Natural killer cell (primary cell): ENCODE measurements around the gene CCDC91. TPM values are rescaled to one million over a fixed set of nuclear protein-coding genes. Genes with fewer than 3 reads are reported as not detected.

ENCODE experiments used
- ATAC-seq, 3 donors: fragments of 150-1000 bp in 2 of 3; fragments of 200-7000 bp in 1 of 3; cut with Tn5 transposase; 1 replicate in 1 of 3; 2 replicates in 2 of 3; pipeline ENCODE4 v1.10.0; 2021; ENCODE audit warnings: mild to moderate bottlenecking in 2 of 3, moderate library complexity in 2 of 3
- DNase-seq, 2 donors: peaks; one replicate each; pipeline versions ENCODE4 v3.0.0 to v3.0.0-alpha.2; 2013 to 2021; ENCODE audit warnings: mixed read lengths in 1 of 2
- H3K27ac ChIP-seq: one replicate; pipeline ENCODE4 v1.5.1; 2013; ENCODE audit warnings: mild to moderate bottlenecking, low read length
- H3K27me3 ChIP-seq: one replicate; pipeline ENCODE4 v1.6.1; 2013; ENCODE audit warnings: low read length; ENCODE audit not compliant: control insufficient read depth, insufficient read depth
- H3K36me3 ChIP-seq: one replicate; pipeline ENCODE4 v1.6.1; 2013; ENCODE audit warnings: low read length; ENCODE audit not compliant: control insufficient read depth, insufficient read depth
- H3K4me1 ChIP-seq: one replicate; pipeline ENCODE4 v1.6.1; 2013; ENCODE audit warnings: low read length; ENCODE audit not compliant: control insufficient read depth, insufficient read depth
- H3K4me3 ChIP-seq: one replicate; pipeline ENCODE4 v1.5.1; 2013; ENCODE audit warnings: low read length
- H3K9me3 ChIP-seq: one replicate; pipeline ENCODE4 v1.6.1; 2013; ENCODE audit warnings: low read length; ENCODE audit not compliant: control insufficient read depth, insufficient read depth
- H3K27ac Mint-ChIP-seq, 2 donors: one replicate each; pipeline ENCODE4 v1.8.0; 2022; ENCODE audit warnings: mild to moderate bottlenecking in 2 of 2, mixed read lengths in 2 of 2, moderate library complexity in 1 of 2
- H3K27me3 Mint-ChIP-seq, 2 donors: one replicate each; pipeline ENCODE4 v1.8.0; 2022; ENCODE audit warnings: low read depth in 2 of 2, mixed read lengths in 2 of 2
- H3K36me3 Mint-ChIP-seq: one replicate; pipeline ENCODE4 v1.8.0; 2022; ENCODE audit warnings: mixed read lengths
- H3K4me1 Mint-ChIP-seq, 2 donors: one replicate each; pipeline ENCODE4 v1.8.0; 2022; ENCODE audit warnings: mixed read lengths in 2 of 2
- H3K4me3 Mint-ChIP-seq: one replicate; pipeline ENCODE4 v1.8.0; 2022; ENCODE audit warnings: mild to moderate bottlenecking, moderate library complexity, mixed read lengths
- H3K9me3 Mint-ChIP-seq, 2 donors: one replicate each; pipeline ENCODE4 v1.8.0; 2022; ENCODE audit warnings: mixed read lengths in 2 of 2
- WGBS: methylation state at CpG from one replicate; pipeline ENCODE4 v1.1.7; 2013; ENCODE audit warnings: missing lambda C conversion rate; ENCODE audit not compliant: insufficient coverage; 5-methylcytosine and 5-hydroxymethylcytosine counted together
- intact Hi-C: fragments of 100-400 bp; cut with micrococcal nuclease; formaldehyde crosslinking; loops from one replicate; pipeline ENCODE4 v1.14.2; 2022
- total RNA-seq, 4 donors: library from RNA; stranded (reverse); fragments of 120-200 nt in 1 of 4; gene quantifications; one replicate each; pipeline versions ENCODE4 v1.2.3 to v1.2.4, GENCODE V29; 2013 to 2022
- TF ChIP-seq, protein P1 (sequence below): fragments of 200-600 bp; IDR thresholded peaks from one replicate; pipeline ENCODE4 v1.8.0; 2022; ENCODE audit warnings: antibody characterized with exemption

Gene CCDC91
- total RNA-seq, 3 donors from 2014 or later (not counting 1 experiment from before 2014, with no cell fraction given) = 48.8 to 65.8 (median 60.2) TPM

DNA sequence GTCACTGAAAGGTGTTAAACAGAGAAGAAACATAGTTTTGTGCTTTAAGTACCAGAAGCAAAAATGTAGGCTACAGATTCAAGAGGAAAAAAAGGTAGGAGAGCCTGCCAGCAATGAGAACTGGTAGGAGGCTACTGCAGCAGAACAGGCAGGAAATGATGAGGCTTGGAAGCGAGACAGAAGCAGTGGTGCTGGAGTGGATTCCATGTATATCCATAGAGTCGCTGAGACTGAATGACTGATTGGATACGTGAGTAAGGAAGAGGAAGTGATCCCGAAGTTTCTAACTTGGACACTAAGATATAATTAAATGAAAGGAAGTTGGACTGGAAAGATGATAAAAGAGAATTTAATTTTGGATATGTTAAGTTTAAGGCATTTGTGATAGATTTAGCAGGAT, 45.0 kb upstream of the CCDC91 start:
- Mint-ChIP-seq H3K36me3 (no peaks in the 10 kb centered on the region), H3K4me3 (no peak overlapping the region), H3K27ac (no peak overlapping the region), H3K27me3 (peaks cover 0 to 8% of the 10 kb centered on the region in 2 donors), H3K9me3 (no peaks in the 10 kb centered on the region), H3K4me1 (no peaks in the 10 kb centered on the region)
- Histone ChIP-seq H3K36me3 (no peaks in the 10 kb centered on the region), H3K27ac (no peak overlapping the region), H3K4me1 (no peaks in the 10 kb centered on the region), H3K27me3 (no peaks in the 10 kb centered on the region), H3K4me3 (no peak overlapping the region), H3K9me3 (no peaks in the 10 kb centered on the region)
- TF ChIP-seq, protein P1, sequence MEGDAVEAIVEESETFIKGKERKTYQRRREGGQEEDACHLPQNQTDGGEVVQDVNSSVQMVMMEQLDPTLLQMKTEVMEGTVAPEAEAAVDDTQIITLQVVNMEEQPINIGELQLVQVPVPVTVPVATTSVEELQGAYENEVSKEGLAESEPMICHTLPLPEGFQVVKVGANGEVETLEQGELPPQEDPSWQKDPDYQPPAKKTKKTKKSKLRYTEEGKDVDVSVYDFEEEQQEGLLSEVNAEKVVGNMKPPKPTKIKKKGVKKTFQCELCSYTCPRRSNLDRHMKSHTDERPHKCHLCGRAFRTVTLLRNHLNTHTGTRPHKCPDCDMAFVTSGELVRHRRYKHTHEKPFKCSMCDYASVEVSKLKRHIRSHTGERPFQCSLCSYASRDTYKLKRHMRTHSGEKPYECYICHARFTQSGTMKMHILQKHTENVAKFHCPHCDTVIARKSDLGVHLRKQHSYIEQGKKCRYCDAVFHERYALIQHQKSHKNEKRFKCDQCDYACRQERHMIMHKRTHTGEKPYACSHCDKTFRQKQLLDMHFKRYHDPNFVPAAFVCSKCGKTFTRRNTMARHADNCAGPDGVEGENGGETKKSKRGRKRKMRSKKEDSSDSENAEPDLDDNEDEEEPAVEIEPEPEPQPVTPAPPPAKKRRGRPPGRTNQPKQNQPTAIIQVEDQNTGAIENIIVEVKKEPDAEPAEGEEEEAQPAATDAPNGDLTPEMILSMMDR = no peak
- 93% methylated on average over 4 of the region's 4 CpGs for WGBS
- DNase-seq (no peak), ATAC-seq (no peak)
- intact Hi-C loops = no loop called here

DNA sequence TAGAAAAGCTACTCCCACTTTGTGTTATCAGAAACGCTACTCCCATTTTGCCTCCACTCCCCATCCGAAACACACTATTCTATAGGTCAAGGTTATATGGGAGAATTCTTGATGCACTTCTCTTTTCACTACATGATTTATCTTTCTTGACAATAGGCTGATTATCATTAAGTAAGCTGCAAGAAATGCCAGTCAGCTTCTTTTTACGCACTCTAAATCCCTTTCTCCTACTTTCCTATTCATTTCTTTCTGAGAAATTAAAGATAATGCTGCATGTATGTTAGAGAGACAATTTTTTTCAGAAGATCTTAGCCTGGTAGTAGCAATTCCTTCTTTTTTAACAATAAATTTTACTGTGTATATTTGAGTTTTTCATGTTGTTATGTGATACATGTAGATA, 41.0 kb upstream of the CCDC91 start:
- no peak for DNase-seq
- Mint-ChIP-seq H3K36me3 (no peaks in the 10 kb centered on the region), H3K4me3 (no peak overlapping the region), H3K9me3 (peaks cover 0 to 3% of the 10 kb centered on the region in 2 donors), H3K4me1 (no peaks in the 10 kb centered on the region), H3K27ac (no peak overlapping the region), H3K27me3 (peaks cover 0 to 8% of the 10 kb centered on the region in 2 donors)
- Histone ChIP-seq H3K36me3 (no peaks in the 10 kb centered on the region), H3K9me3 (no peaks in the 10 kb centered on the region), H3K27ac (no peak overlapping the region), H3K27me3 (no peaks in the 10 kb centered on the region), H3K4me1 (no peaks in the 10 kb centered on the region), H3K4me3 (no peak overlapping the region)
- no peak for ATAC-seq
- WGBS = no CpG with 5 or more reads among the region's 3 CpGs
- TF ChIP-seq, protein P1 = no peak
- intact Hi-C loops = no loop called here

GRCh38 chr12:28156362-28156761, 33.9 kb upstream of the CCDC91 start:
- H3K36me3 Mint-ChIP-seq = no peaks in the 10 kb centered on the region
- WGBS = no CpG with 5 or more reads among the region's 1 CpG
- H3K27me3 Mint-ChIP-seq = peaks cover 0 to 8% of the 10 kb centered on the region in 2 donors
- no peak overlapping the region for H3K4me3 Mint-ChIP-seq
- Histone ChIP-seq H3K27me3 (no peaks in the 10 kb centered on the region), H3K36me3 (no peaks in the 10 kb centered on the region), H3K9me3 (no peaks in the 10 kb centered on the region), H3K4me1 (no peaks in the 10 kb centered on the region), H3K4me3 (no peak overlapping the region), H3K27ac (no peak overlapping the region)
- intact Hi-C loops = no loop called here
- H3K27ac Mint-ChIP-seq = no peak overlapping the region
- no peak for DNase-seq
- ATAC-seq = no peak
- TF ChIP-seq, protein P1 = no peak
- no peaks in the 10 kb centered on the region for H3K4me1 Mint-ChIP-seq
- no peaks in the 10 kb centered on the region for H3K9me3 Mint-ChIP-seq

GRCh38 chr12:28156804-28157203, 33.5 kb upstream of the CCDC91 start:
- no peaks in the 10 kb centered on the region for H3K4me1 Mint-ChIP-seq
- WGBS = 89% methylated on average over 7 of the region's 7 CpGs
- Histone ChIP-seq H3K27ac (no peak overlapping the region), H3K27me3 (no peaks in the 10 kb centered on the region), H3K4me3 (no peak overlapping the region), H3K9me3 (no peaks in the 10 kb centered on the region), H3K36me3 (no peaks in the 10 kb centered on the region), H3K4me1 (no peaks in the 10 kb centered on the region)
- intact Hi-C loops = no loop called here
- peaks cover 0 to 8% of the 10 kb centered on the region in 2 donors for H3K27me3 Mint-ChIP-seq
- H3K9me3 Mint-ChIP-seq = no peaks in the 10 kb centered on the region
- no peak overlapping the region for H3K4me3 Mint-ChIP-seq
- H3K27ac Mint-ChIP-seq = no peak overlapping the region
- ATAC-seq (no peak), DNase-seq (no peak)
- H3K36me3 Mint-ChIP-seq = no peaks in the 10 kb centered on the region
- TF ChIP-seq, protein P1 = no peak
